Head of caudate nucleus (tissue), 42 donors: ENCODE measurements around the gene EPOP.
A peak's percentile ranks its signal among the peaks of the same experiment; 100 is the strongest.

Experiments used
- DNase-seq, 42 donors: peaks; one replicate each; pipeline versions ENCODE4 v3.0.0 to v3.0.0-alpha.2; 2020 to 2021; ENCODE audit warnings: mixed read lengths in 7 of 42
- intact Hi-C: fragments of 100-400 bp; cut with DNase I; formaldehyde crosslinking; loops from one replicate; pipeline ENCODE4 v1.15.0; 2022

EPOP gene

GRCh38 chr17:38707678-38708351, 33.1 kb upstream of the EPOP start:
- DNase-seq: peak in 1 of 42 donors; percentile 41
- intact Hi-C loops: no loop called here

GRCh38 chr17:38706505-38707216, 31.9 kb upstream of the EPOP start:
- DNase-seq: peak in 5 of 42 donors; percentile 16 to 56 (median 38)

GRCh38 chr17:38705803-38706504, 31.2 kb upstream of the EPOP start:
- intact Hi-C loops: no loop called here
- peak in 34 of 42 donors; percentile 24 to 69 (median 48) for DNase-seq

More at GRCh38 chr17:38706505-38707216, 31.9 kb upstream of the EPOP start:
- intact Hi-C loops: no loop called here

DNA sequence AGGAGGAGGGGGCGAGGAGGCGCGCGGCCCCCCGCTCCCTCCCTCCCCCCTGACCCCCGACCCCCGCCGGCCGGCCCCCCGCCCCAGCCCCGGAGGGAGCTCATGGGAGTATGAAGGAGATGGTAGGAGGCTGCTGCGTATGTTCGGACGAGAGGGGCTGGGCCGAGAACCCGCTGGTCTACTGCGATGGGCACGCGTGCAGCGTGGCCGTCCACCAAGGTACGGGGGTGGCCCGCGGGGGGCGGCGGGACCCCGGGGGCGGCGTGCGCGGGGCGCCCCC, 30.7 kb upstream of the EPOP start:
- intact Hi-C loops: no loop called here
- peak in 1 of 42 donors; percentile 25 for DNase-seq

GRCh38 chr17:38704606-38705522, 30.1 kb upstream of the EPOP start, which contains the start of gene MLLT6:
Gene MLLT6 (plus strand): TSS chr17:38705273. CDS start chr17:38705633, 360 bp downstream.
- intact Hi-C loops: no loop called here
- DNase-seq: peak; percentile 64 to 94 (median 86)

DNA sequence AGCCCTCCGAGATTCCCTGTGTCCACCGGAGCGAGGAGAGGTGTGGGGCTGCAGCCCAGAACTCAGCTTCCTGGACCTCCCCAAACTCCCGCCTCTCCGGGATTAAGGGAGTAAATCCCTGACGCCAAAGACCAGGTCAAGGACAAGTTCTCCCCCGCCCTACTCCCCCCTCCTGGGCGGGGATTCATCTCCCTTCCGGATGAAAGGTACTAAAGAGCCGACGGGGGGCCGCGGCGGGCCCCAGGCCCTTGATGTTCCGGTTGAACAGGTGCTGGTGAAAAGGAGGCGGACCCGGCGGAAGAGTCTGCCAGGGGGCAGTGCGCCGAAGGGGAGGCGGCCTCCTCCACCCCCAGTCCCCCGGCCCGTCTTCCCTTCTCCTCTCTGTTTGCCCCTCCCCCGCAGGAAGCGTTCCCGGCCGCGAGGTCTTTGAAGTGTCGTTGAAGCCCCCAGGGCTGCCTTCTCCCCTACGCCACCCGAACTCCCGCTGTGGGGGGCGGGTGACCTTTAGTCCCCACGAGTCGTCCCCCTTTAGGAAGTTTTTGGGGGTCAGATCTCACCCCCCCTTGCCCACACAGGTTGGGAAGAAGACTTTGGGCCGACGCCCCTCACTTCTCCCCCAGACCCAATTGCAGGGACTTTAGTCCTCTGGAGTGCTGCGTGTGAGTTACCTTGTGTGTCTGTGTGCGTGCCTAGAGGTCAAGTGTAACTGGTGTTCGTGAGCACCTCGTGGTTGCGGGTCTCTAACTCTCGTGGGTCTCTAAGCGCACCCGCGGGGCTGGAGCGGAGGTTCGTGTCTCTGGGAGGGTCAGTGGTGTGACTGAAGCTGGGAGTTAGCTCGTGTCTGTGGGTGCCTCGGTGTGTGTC, 29.2 kb upstream of the EPOP start:
- DNase-seq: peak in 25 of 42 donors; percentile 20 to 58 (median 36)
- intact Hi-C loops: no loop called here

DNA sequence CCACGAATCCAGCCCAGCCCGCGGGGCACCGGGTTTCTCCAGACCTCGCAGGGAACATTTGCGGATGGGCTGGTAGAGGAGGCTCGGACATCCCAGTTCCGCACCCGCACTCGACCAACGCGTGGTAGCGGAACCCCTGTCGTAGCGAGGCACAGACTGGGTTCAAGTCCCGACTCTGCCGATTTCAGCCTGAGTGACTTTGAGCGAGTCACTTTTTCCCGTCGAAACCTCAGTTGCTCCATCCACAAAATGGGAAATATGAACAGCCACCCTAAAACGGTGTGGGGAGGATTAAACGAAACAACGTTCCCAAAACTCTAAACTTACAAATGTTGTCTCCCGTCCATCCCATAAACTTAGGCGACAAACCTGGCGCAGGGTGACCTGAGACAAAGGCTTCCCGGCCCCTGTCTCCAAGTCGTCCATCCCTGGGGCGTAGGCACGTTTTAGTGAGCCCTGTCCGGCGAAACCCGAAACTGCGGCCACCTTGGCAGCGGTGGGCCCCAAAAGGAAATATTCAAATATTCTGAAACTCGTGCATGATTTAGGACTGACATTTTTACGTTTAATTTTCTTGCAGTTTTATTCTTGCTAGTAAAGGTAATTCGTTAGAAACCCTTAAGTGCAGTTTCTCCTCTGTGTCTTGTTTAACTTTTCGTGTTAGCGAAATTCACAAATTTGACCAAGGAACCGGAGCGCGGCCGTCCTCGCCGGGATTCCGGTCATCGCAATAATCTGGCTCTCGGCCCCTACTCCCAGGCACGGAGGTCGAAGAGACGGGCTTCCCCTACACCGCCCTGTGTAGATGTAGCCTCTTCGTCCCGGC, 28.4 kb upstream of the EPOP start:
- intact Hi-C loops: no loop called here
- peak in 5 of 42 donors; percentile 23 to 52 (median 50) for DNase-seq

- peak; percentile 40 to 91 (median 82) for DNase-seq
- intact Hi-C loops: no loop called here
Measured at GRCh38 chr17:38702166-38702915, 27.6 kb upstream of the EPOP start.

- DNase-seq: peak in 14 of 42 donors; percentile 23 to 53 (median 34)
- intact Hi-C loops: no loop called here
Measured at GRCh38 chr17:38701504-38702165, 26.9 kb upstream of the EPOP start.

- intact Hi-C loops: no loop called here
- no peak for DNase-seq
Measured at GRCh38 chr17:38698760-38699159, 24.0 kb upstream of the EPOP start.

DNA sequence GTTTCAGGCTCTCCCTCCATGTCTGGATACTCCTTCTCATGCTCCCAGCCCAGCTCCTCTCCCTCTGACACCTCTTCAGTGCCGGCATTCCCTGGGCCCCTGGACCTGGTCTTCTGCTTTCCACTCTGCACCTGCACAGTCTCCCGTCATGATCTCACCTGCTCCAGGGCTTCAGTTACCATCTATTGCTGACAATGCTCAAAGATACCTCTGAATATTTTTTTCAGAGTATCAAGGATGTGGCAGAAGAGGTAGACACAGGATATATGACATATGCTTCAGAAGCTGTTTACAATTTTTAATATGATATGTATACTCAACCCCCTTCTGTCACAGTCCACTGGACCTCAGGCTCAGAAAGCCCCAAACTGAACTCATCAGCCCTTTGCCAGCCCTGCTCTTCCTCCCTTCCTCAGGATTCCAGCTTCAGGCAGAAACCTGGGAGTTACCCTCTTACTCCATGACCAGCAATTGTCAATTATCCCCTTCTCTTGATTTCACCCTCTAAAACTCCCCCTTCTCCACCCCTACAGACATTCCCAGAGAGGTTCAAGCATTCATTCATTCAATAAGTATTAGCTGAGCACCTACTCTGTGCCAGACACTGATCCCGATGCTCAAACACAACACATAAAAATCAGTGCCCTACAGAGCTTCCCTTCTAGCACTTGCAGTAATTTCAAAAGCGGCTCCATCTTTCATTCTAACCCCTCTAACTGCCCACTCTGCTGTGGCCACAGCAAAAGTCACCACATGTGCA, 22.5 kb upstream of the EPOP start:
- intact Hi-C loops: no loop called here
- DNase-seq: no peak

GRCh38 chr17:38693700-38694329, 19.1 kb upstream of the EPOP start:
- DNase-seq: peak in 21 of 42 donors; percentile 25 to 68 (median 39)
- intact Hi-C loops: no loop called here

- intact Hi-C loops: no loop called here
- no peak for DNase-seq
Measured at GRCh38 chr17:38691154-38691553, 16.4 kb upstream of the EPOP start.

DNA sequence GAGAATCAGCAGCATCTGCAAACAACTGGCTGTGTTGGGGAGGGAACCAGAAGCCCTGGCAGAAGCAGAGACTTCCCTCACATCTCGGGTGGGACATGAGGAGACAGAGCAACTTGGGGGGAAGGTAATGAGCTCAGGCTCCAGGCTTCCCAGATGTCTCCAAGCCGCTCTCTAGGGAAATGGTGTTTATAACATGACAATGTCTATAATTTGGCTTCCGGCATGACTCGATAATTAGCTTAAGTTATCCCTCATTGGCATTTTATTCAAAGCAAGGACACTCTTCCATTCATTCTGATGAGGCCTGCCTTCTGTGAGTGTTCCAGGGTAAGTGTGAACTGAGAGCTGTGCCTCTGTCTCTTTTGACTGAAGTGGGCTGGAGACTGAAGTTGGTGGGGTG, 15.6 kb upstream of the EPOP start:
- intact Hi-C loops: no loop called here

GRCh38 chr17:38687286-38687685, 12.5 kb upstream of the EPOP start:
- intact Hi-C loops: no loop called here

More for the DNA sequence above, 15.6 kb upstream of the EPOP start:
- no peak for DNase-seq

More at GRCh38 chr17:38687286-38687685, 12.5 kb upstream of the EPOP start:
- no peak for DNase-seq
